NCI-H1436 (cell line): Measurements from ENCODE around the gene GFM2.
"Not testable (repeated sequence)": the region's sequence is repeated elsewhere in the genome, so short reads cannot be mapped to it uniquely, and the experiment has no call there.

Experiments used
- DNase-seq: peaks from one replicate; lab custom pipeline; 2025; lab: John Stamatoyannopoulos, UW

GFM2 gene, protein sequence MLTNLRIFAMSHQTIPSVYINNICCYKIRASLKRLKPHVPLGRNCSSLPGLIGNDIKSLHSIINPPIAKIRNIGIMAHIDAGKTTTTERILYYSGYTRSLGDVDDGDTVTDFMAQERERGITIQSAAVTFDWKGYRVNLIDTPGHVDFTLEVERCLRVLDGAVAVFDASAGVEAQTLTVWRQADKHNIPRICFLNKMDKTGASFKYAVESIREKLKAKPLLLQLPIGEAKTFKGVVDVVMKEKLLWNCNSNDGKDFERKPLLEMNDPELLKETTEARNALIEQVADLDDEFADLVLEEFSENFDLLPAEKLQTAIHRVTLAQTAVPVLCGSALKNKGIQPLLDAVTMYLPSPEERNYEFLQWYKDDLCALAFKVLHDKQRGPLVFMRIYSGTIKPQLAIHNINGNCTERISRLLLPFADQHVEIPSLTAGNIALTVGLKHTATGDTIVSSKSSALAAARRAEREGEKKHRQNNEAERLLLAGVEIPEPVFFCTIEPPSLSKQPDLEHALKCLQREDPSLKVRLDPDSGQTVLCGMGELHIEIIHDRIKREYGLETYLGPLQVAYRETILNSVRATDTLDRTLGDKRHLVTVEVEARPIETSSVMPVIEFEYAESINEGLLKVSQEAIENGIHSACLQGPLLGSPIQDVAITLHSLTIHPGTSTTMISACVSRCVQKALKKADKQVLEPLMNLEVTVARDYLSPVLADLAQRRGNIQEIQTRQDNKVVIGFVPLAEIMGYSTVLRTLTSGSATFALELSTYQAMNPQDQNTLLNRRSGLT

DNA sequence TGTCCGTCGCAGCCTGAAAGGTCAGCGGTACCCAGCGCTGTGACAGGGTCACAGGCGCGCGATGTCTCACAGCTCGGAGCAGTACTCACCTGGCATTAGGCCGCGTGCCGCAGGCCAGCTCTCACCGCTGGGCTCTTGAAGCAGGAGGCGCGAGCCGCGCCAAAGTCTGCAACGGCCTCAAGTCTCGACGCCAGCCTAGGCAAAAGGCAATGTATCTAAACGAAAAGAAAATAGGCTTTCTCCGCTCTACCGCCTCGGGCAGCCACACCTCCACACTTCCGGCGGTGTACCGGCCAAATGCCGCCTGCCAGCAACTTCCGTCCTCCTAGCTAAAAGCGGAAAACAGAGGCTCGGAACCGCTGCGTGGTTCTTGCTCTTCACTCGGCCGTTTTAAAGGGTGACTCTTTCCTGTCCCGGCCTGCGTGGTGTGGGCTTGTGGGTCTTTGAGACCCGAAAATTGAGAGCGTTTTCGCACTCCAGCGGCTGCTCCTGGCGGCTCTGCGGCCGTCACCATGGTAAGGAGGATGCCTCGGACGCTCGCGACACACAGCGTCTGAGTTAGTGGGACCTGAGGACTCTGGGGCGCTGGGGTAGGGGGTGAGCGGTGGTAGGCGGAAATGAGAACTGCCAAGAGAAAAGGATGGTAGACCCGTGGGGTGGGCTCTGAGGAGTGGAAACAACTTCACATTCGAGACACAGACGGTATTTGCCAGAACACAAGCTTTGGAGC is at the start of gene GFM2, which contains the start of gene NSA2:
GFM2 (minus strand) TSS at position 269 of the 730 bp plus-strand sequence. CDS start 3,375 bp downstream, outside the sequence.
NSA2 (plus strand) TSS at position 401 of the 730 bp plus-strand sequence; CDS start at position 513, 112 bp downstream.
- DNase-seq = peak; percentile 87

DNA sequence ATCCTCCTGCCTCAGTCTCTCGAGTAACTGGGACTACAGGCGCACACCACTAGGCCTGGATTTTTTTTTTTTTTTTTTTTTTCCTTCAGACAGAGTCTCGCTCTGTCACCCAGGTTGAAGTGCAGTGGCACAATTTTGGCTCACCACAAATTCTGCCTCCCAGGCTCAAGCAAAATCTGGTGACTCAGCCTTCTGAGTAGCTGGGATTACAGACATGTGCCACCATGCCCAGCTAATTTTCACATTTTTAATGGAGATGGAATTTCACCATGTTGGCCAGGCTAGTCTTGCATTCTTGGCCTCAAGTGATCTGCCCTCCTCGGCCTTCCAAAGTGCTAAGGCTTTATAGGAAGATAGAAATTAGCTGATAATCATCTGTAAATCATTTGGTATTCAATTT is 44.0 kb upstream of the GFM2 start:
- DNase-seq = no peak

DNA sequence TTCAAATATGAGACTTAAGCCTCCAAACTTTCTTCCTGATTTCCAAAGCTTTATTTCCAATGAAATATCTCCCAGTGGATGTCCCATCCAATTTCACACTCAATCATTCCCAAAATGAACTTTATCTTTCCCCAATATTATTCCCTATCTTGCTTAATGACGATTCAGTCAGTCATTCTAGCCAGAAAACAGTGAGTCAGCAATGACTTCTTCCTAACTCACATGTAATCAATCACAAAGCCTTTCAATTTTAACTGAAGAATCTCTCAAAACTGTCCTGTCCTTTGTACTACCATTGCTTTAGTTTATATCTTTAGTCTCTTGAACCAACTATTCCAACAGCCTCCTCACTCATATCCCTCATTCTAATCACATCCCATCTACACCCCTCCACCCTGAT is 35.0 kb upstream of the GFM2 start:
- DNase-seq = no peak

DNA sequence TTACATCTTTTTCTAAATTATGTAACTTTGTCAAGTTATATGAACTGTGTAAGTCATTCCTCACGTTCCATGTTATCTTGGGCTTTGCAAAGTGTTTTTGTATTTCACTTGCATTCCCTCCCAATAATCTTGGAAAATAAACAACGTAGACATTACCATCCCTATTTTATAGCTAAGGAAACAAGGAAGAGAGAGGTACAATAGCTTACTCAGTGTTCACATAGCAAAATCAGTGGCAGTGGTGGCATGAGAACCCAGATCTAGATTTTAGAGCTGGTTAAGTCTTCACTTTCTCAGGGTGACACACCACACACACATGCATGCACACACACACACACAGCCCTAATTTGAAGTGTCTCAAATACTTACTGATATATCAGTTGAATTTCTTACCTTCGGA is 34.3 kb upstream of the GFM2 start:
- DNase-seq = no peak

DNA sequence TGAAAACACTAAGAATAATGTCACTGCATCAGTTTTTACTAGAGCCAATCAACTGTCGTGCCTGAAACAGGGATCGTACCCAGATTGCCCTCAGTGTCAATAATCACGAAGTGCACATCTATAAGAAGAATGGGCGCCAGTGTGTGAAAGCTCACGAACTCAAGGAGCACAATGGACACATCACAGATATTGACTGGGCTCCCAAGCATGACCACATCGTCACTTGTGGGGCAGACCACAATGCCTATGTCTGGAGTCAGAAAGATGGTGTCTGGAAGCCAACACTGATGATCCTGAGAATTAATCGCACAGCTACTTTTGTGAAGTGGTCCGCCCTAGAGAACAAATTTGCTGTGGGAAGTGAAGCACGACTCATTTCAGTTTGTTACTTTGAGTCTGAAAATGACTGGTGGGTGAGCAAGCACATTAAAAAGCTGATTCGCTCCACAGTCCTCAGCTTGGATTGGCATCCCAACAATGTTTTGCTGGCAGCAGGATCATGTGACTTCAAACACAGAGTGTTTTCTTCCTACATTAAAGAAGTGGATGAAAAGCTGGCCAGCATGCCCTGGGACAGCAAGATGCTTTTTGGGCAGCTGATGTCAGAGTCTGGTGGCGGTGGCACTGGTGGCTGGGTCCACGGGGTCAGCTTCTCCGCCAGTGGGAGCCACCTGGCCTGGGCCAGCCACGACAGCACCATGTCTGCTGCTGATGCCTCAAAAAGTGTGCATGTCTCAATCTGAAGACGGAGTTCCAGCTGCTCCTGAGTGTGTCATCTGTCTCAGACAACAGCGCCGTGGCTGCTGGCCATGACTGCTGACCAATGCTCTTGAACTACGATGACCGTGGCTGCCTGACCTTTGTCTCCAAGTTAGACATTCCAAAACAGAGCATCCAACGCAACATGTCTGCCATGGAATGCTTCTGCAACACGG is 32.3 kb upstream of the GFM2 start:
- no peak for DNase-seq

DNA sequence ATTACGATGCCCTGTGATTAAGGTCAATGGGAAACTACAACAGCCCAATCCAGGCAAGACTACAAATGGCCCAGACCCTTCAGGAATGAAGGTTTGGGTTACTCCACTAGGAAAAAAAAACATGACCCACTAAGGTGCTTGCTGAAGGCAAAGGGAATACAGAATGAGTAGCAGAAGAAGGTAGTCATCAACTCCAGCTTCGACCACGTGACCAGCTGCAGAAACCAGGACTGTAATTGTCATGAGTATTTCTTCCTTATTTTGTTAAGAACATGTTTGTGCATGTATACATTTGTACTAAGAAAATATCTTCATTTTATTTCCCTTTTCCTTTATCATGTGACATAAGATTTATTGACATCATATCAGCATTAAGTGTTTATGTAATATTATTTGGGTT is 24.8 kb upstream of the GFM2 start:
- not testable (repeated sequence) for DNase-seq

DNA sequence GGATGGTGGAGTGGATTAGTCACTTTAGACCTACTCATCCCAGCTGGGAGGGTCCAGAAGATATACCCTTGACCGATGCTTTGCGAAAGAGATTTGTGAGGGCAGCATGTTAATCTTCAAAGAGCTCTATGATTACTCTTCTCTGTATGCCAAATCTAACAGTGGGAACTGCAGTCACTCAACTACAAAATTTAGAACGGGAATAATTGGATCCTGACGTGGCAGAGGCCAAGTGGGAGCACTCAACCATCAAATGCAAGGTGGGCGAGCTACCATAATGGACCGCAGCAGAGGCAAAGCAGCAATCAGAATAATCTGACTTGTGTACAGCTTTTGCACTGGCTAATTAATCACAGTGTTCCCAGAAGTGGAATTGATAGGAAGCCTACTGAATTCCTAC is 20.5 kb upstream of the GFM2 start:
- DNase-seq = no peak

DNA sequence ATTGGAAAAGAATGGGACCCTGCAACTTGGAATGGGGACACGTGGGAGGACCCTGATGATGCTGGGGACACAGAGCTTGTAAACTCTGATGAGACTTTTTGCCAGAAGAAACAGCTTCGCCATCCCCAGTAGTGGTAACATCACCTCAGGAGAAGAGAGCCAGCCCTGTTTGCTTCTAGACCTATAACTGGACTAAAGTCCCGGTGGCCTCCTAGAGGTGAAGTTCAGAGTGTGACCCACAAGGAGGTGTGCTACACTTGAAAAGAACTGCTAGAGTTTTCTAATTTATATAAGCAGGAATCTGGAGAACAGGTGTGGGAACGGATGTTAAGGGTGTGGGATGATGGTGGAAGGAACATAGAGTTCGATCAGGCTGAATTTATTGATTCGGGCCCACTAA is 19.9 kb upstream of the GFM2 start:
- no peak for DNase-seq

DNA sequence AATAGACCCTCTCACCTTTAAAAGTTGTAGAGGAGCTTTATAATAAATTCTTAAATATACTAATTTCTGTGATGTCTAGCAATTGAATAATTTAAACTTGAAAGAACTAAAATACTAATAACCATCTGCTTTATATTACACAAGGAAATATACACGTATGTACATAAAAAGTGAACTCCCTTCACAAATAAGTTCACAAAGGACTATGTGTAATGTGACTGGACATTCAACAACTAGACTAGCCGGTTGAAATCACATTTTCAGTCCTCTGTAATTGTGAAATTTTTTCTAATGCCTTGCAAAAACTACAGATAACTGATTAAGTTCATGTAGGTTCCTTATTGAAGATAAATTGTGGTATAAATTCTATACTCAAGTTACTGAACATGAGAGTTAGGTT is 11.7 kb upstream of the GFM2 start:
- DNase-seq = no peak

DNA sequence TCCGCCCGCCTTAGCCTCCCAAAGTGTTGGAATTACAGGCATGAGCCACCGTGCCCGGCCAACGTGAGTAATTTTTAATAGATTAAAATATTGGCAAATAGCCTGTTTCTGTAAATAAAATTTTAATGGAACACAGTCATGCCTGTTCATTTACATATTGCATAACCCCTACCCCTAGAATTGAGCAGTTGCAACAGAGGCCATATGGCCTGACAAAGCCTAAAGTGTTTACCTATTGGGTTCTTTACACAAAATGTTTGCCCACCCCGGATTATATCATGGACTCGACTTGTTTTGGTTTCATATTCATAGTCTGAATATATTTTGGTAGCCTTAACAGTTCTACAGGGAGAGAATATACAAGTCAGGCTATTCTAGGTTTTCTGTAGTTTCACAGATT is 5.4 kb upstream of the GFM2 start:
- no peak for DNase-seq

DNA sequence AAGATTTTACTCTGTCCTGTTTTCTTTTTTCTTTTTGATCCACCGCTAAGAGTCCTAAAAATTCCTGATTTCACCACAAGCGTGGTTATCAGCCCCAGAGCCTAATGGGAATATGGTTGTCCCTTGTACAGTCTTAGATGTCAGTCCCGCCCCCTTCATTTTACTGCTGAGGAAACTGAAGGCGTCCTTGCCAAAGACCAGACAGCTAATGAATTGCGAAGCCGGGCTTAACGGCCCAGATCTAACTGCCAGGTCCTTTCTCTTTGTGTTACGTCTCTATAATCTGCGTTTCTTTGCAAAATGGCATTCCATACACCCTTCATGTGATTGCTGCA is 629 bp upstream of the GFM2 start:
- no peak for DNase-seq

DNA sequence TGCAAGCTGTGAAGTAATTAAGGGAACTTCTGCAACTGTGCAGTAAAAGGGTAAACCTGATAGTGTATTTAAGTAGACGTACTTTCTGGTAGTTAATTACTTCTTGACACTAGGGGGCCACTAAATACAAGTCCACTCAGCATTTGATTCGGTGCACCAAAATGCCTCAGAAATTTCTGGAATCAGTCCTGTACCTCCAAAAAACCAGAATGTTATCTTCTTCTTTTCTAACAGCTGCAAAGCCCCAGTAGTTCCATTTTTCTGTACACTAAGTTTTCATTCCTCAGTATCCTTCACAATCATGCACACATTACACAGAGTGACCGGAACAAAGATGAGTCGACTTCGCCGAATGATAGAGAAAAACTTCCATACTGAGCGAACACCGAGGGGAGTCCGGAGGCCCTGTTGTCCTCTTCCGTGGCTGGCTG is 484 bp downstream of the GFM2 start:
- DNase-seq = no peak

DNA sequence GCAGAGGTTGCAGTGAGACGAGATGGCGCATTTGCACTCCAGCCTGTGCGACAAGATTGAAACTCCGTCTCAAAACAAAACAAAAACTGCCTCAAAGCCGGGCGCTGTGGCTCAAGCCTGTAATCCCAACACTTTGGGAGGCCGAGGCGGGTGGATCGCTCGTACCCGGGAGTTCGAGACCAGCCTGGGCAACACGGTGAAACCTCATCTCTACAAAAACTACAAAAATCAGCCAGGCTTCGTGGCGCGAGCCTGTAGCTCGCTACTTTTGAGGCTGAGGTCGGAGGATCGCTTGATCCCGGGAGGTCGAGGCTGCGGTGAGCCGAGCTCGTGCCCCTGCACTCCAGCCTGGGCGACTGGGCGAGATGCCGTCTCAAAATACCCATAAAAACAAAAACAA is 988 bp downstream of the GFM2 start:
- no peak for DNase-seq

DNA sequence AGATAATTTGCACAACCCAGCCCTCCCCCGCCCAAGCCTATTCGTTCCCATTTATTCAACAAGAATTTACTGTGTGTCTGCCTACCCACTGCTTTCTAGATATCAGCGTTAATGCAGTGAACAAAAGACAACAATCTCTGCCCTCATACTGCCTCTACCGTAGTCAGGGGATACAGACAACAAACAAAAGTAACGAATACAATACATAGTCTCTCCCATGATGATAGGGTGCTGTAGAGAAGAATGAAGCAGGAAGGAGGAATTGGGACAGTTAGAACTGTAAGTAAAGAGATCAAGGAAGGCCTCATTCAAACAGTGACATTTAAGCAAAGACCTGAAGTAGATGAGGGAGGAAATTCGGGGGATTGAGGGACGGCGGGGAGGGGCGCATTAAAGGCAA is 1.7 kb downstream of the GFM2 start:
- DNase-seq = peak; percentile 70

DNA sequence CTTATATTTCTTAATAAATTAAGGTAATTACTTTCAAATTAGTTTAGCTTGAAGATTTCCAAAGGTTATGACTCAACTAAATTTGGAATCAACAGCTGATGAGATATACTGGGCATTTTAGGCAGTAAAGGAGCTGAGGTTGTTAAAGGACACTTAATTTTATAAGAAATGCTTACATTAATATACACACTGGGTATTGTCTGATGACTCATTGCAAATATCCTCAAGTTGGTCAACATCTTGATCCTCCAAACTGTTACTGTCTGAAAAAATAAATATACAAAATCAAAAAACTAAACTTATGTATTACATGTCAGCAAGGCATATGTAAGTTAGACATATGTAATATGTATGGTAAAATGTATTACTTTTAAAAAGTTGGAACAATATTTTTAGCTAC is 3.4 kb downstream of the GFM2 start:
- no peak for DNase-seq

DNA sequence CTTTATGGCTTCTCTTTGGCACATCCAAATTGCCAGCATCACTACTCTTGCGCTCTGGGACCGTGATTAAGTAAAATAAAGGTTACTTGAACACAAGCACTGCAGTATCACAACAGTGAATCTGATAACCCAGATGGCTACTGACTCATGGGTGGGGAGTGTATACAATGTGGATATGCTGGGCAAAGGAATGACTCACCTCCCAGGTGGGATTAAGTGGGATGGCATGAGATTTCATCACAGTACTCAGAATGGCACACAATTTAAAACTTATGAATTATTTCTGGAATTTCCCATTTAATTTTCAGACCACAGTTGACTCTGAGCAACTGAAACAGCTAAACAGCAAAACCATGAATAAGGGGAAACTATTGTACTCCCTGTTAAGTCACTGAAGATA is 4.3 kb downstream of the GFM2 start:
- DNase-seq = no peak

DNA sequence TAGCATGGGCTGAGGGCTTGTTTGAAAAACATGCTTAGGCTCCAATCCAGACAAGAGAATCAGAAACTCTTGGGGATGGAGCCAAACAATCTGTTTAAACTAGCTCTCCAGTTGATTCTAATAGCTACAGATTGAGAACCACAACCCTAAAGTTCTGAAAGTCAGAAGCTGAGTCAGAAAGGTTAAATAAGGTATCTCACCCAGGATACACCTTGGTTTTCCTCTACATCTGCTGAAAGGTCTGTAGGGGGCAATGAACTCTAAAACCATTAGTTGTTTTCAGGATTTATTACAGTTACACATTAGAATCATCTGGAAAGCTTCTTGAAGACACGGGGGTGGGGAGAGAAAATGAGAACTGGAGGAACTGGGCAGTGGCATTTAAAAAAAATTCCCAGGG is 5.7 kb downstream of the GFM2 start:
- DNase-seq = no peak

DNA sequence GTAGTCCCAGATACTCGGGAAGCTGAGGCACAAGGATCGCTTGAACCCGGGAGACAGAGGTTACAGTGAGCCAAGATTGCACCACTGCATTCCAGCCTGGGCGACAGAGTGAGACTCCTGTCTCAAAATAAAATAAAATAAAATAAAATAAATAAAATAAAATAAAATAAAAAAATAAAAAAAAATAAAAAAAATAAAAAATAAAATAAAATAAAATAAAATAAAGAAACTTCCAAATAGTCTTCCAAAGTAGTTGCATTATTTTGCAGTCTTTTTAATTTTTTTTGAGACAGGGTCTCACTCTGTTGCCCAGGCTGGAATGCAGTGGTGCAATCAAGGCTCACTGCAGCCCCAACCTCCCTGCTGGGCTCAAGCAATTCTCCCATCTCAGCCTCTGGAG is 18.2 kb downstream of the GFM2 start:
- not testable (repeated sequence) for DNase-seq

DNA sequence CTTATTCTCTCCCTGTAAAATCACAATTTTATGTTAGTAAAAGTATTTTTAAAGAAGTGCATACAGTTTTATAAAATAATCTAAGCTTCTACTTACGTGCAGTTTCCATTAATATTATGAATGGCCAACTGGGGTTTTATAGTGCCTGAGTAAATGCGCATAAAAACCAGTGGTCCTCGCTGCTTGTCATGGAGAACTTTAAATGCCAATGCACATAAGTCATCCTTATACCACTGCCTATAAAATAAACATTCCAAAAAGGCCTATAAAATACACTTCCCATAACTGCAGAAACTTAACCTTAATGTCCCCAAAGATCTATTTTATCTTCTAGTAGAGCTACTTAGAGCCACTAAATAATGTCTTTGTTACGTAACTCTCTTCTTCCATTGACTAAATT is 28.5 kb downstream of the GFM2 start:
- no peak for DNase-seq

DNA sequence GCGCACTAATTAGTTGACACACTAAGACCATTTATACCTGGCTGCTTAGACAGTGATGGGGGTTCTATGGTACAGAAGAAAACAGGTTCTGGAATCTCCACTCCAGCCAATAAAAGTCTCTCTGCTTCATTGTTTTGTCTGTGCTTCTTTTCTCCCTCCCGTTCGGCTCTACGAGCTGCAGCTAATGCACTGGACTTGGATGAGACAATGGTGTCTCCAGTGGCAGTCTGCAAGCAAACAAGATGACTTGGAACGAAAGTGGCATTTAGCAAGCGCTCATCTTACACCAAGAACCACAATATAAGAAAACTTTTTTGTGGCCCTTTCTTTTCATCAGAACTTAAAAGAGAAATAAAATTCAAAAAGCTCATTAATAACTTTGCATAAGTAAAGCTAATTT is 30.2 kb downstream of the GFM2 start:
- DNase-seq = no peak

DNA sequence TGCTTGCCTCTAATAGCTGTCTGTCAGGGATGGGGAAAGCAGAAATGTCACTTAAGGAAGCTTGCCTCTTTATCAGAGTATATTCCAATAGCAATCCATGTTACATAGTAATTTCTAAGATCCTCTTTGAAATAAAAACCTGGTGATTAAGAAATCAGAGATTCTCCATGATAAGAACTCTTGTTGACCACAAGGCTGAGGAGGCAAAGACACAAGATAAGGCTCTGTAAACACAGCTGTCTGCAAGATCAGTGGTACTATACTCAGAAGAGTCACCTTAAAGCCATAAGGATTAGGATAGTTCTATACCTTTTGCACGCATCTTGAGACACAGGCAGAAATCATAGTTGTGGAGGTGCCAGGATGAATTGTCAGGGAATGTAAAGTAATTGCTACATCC is 41.6 kb downstream of the GFM2 start:
- no peak for DNase-seq

DNA sequence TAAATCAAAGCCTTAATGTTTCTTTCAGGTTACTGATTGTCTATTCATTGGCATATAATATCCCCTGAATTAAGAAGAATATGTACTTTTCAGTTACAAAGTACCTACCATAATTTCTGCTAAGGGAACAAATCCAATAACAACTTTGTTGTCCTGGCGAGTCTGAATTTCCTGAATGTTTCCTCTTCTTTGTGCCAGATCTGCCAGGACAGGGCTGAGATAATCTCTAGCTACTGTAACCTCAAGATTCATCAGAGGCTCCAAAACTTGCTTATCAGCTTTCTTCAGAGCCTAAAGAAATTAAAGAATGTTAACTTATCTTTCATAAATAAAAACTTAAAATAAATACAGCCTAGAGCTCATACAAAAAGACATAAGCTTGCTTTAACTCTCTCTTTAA is 44.6 kb downstream of the GFM2 start:
- no peak for DNase-seq
